Lung (tissue), 12 donors: ENCODE measurements around the gene ERC2. TPM values are rescaled to one million over a fixed set of nuclear protein-coding genes. Genes with fewer than 3 reads are reported as not detected.

Experiments used
- ATAC-seq: fragments of 200-7000 bp; cut with Tn5 transposase; one replicate; pipeline ENCODE4 v1.9.1; 2020; ENCODE audit warnings: moderate number of reproducible peaks; ENCODE audit not compliant: insufficient read depth, low FRiP score
- DNase-seq, 3 donors: peaks; one replicate each; pipeline ENCODE4 v3.0.0-alpha.2; 2013 to 2017
- H3K27ac ChIP-seq, 2 donors: one replicate each; pipeline ENCODE4 v1.5.1; 2013; ENCODE audit warnings: mild to moderate bottlenecking in 2 of 2, moderate library complexity in 2 of 2, control low read depth in 1 of 2, inconsistent platforms in 1 of 2, low read depth in 1 of 2, low read length in 1 of 2
- H3K27me3 ChIP-seq, 3 donors: one replicate each; pipeline ENCODE4 v1.5.1; 2013; ENCODE audit warnings: low read length in 2 of 3; ENCODE audit not compliant: control insufficient read depth in 3 of 3, insufficient read depth in 3 of 3
- H3K36me3 ChIP-seq, 4 donors: one replicate each; pipeline ENCODE4 v1.5.1; 2013; ENCODE audit warnings: low read length in 4 of 4, mild to moderate bottlenecking in 1 of 4, moderate library complexity in 1 of 4; ENCODE audit not compliant: control insufficient read depth in 4 of 4, insufficient read depth in 4 of 4
- H3K4me1 ChIP-seq, 5 donors: one replicate each; pipeline ENCODE4 v1.5.1; 2013; ENCODE audit warnings: low read length in 5 of 5, mild to moderate bottlenecking in 2 of 5, moderate library complexity in 1 of 5; ENCODE audit not compliant: control insufficient read depth in 5 of 5, insufficient read depth in 5 of 5
- H3K4me3 ChIP-seq: one replicate; pipeline ENCODE4 v1.5.1; 2013; ENCODE audit warnings: mild to moderate bottlenecking, control low read depth, moderate library complexity
- H3K9ac ChIP-seq, 2 donors: one replicate each; pipeline ENCODE4 v1.5.1; 2013; ENCODE audit warnings: low read length in 2 of 2, control low read depth in 1 of 2; ENCODE audit not compliant: insufficient read depth in 1 of 2
- H3K9me3 ChIP-seq, 4 donors: one replicate each; pipeline ENCODE4 v1.5.1; 2013; ENCODE audit warnings: low read length in 3 of 4, mild to moderate bottlenecking in 1 of 4, moderate library complexity in 1 of 4; ENCODE audit not compliant: control insufficient read depth in 4 of 4, insufficient read depth in 3 of 4
- WGBS, 2 donors: extraction: QIAGEN DNeasy Blood & Tissue Kit; methylation state at CpG; one replicate each; pipeline ENCODE4 v1.1.7; 2013; 5-methylcytosine and 5-hydroxymethylcytosine counted together
- polyA plus RNA-seq, 2 donors: library from polyadenylated mRNA; stranded (reverse); fragments of 200-250 nt; gene quantifications; one replicate each; pipeline ENCODE4 v1.2.1, GENCODE V29; 2013
- total RNA-seq, 2 donors: library from RNA; depleted of rRNA in 1 of 2; stranded (reverse); fragments of >200 nt in 1 of 2; gene quantifications; one replicate each; pipeline ENCODE4 v1.2.1, GENCODE V29; 2014 to 2021
- TF ChIP-seq, protein P1 (sequence below): IDR thresholded peaks from 2 replicates; pipeline ENCODE4 v1.5.1; 2012; ENCODE audit warnings: mild to moderate bottlenecking; ENCODE audit errors: control extremely low read depth, extremely low read depth
- donor health status: control.
- donor health status: control.
- donor health status: Bipolar disorder and iron deficiency.
- donor health status: healthy.
- donor health status: DM: yes; HTN: yes; CAD: no.

Gene ERC2
- total and polyA plus RNA-seq, 4 donors = 0.20 to 3.5 (median 0.97) TPM

DNA sequence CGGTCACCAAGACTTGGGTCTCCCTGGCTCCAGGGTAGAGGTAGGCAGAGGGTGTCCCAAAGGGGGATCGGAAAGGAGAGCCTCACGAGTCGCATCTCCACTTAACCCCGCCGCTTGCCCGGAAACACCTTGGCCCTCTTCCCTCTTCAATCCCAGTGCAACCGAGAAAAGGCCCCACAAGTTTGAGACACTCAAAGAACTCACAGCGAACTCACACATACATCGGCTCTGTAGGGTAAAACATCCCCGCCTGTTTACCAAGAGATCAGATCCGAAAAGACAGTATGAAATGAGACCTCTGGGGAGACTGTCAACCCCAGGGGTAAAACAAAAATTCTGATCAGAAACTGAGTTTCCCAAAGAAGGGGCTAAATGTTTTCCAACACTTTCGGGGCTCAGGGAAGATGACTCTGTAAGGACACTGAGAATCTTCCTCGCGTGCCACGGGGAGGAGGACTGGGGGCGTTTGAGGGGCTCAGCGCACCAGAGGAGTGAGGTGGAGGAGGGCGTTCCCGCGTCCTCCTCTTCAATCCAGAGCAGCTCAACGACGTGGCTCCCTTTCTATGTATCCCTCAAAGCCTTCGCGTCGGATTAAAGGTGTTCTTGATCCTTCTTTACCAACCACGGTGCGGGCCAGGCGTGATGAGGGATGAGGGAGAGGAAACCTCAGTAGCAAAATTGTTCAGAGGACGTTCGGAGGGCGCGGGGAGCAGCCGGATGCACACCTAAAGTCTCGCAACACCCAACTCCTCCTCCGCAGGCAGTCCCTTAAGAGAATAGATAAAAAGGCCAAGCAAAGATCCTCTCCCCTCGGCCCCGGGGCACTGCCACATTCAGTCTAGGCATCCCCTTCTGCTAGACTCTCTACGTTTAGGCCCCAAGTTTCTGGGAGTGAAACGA lies 984.8 kb downstream of the ERC2 start:
- ATAC-seq = no peak
- Histone ChIP-seq H3K9me3 (peaks cover 0 to 2% (median 0%) of the 10 kb centered on the region in 4 donors), H3K4me3 (no peak overlapping the region), H3K27ac (no peak overlapping the region), H3K4me1 (peaks cover 0 to 42% (median 4%) of the 10 kb centered on the region in 5 donors), H3K36me3 (no peaks in the 10 kb centered on the region), H3K9ac (no peak overlapping the region), H3K27me3 (peaks cover 2 to 58% (median 25%) of the 10 kb centered on the region in 3 donors)
- DNase-seq = peak in 1 of 3 donors; percentile 13
- TF ChIP-seq, protein P1, sequence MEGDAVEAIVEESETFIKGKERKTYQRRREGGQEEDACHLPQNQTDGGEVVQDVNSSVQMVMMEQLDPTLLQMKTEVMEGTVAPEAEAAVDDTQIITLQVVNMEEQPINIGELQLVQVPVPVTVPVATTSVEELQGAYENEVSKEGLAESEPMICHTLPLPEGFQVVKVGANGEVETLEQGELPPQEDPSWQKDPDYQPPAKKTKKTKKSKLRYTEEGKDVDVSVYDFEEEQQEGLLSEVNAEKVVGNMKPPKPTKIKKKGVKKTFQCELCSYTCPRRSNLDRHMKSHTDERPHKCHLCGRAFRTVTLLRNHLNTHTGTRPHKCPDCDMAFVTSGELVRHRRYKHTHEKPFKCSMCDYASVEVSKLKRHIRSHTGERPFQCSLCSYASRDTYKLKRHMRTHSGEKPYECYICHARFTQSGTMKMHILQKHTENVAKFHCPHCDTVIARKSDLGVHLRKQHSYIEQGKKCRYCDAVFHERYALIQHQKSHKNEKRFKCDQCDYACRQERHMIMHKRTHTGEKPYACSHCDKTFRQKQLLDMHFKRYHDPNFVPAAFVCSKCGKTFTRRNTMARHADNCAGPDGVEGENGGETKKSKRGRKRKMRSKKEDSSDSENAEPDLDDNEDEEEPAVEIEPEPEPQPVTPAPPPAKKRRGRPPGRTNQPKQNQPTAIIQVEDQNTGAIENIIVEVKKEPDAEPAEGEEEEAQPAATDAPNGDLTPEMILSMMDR = no peak
- 19 to 46% methylated on average over 40 of the region's 40 CpGs for WGBS, 2 donors

DNA sequence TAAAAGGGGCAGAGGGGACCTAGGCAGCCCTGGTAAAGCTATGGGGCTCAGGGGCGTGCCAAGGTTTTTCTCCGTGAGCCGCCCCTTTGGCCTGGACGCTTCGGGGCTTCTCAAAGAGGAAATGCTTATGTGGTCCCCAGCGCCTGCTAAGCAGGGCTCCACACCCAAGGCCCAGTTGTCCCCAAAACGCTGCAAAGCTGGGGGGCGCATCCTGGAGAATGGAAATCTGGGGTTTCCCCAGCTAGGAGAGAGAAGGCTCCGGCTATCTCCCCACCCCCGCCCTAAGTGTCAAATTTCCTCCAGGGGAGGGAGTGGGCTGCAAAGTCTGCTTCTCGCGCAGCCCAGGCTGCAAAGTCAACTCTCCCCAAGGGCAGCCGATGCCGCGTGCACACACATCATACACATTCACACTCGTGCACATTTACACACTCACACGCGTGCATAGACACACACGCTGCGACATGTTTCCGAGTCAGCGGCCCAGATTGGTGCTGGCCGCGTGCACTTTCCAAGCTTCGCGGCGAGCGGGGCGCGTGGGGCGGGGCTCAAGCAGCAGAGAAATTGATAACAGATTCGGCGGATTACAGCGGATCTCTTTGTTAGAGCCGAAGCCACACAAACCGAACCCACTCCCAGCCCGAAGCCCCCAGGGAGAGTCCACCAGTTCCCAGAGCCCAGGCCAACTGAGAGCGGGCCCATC lies 985.6 kb downstream of the ERC2 start:
- no peak overlapping the region for H3K9ac ChIP-seq
- ATAC-seq = no peak
- H3K9me3 ChIP-seq = peaks cover 0 to 2% (median 0%) of the 10 kb centered on the region in 4 donors
- TF ChIP-seq, protein P1 = no peak
- peak; percentile 44 to 74 (median 67) for DNase-seq
- peaks cover 2 to 58% (median 25%) of the 10 kb centered on the region in 3 donors for H3K27me3 ChIP-seq
- H3K4me3 ChIP-seq = no peak overlapping the region
- H3K36me3 ChIP-seq = no peaks in the 10 kb centered on the region
- no peak overlapping the region for H3K27ac ChIP-seq
- 12 to 29% methylated on average over 38 of the region's 38 CpGs for WGBS, 2 donors
- H3K4me1 ChIP-seq = peaks cover 0 to 41% (median 4%) of the 10 kb centered on the region in 5 donors

DNA sequence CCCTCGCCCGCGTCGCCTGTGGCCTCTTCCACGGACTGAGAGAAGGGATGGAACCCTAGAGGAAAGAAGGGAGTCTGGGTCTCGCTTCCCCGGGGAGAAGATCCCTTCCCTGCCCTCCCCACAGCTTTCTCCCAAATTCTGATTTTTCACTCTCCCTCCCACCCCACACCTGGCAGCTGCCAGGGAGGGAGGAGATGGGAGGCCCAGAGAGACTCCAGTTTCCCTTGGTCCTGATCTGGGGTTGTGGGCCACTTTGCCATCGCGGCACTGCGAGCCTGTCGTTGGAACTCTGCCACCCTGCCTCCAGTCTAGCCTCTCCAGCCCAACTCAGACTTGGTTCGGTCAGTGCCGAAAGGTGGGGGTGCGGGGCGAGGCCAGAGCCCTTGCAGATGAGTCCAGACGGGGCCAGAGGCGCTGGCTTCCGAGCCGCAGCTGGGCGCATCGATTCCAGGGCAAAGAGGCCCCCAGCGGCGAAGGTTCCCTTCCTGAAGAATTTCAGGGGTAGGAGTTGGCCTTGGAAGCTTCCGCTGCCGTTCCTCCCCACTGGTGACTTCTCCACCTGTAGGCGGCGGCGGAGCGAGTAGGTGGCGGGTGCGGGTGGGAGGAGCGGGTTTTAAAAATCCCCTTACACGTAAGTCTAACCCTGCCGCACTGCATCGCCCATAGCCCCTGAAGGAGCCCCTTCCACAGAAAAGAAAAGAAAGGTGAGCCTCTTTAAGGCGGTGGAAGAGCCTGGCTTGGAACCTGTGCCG lies 986.3 kb downstream of the ERC2 start:
- H3K27ac ChIP-seq = no peak overlapping the region
- no peak for ATAC-seq
- peaks cover 0 to 2% (median 0%) of the 10 kb centered on the region in 4 donors for H3K9me3 ChIP-seq
- H3K9ac ChIP-seq = no peak overlapping the region
- WGBS, 2 donors = 9 to 33% methylated on average over 37 of the region's 37 CpGs
- H3K4me3 ChIP-seq = no peak overlapping the region
- no peaks in the 10 kb centered on the region for H3K36me3 ChIP-seq
- peaks cover under 1 to 55% (median 25%) of the 10 kb centered on the region in 3 donors for H3K27me3 ChIP-seq
- TF ChIP-seq, protein P1 = no peak
- H3K4me1 ChIP-seq = peaks cover 0 to 37% (median 4%) of the 10 kb centered on the region in 5 donors
- peak; percentile 20 to 32 (median 29) for DNase-seq
